ENCODE measurements around the gene ABCD2. TPM values are rescaled to one million over a fixed set of nuclear protein-coding genes. Genes with fewer than 3 reads are reported as not detected.

Gene ABCD2
- total and polyA plus RNA-seq, 2 donors (not counting 3 experiments of a cell fraction or from before 2014, with no cell fraction given) = not detected

GRCh38 chr12:39574378-39574777 lies 45.2 kb downstream of the ABCD2 start:
- no peak overlapping the region for H2AFZ ChIP-seq (ENCODE audit: low read depth, low read length)
- dilution Hi-C loops (cut with MboI; ENCODE audit: extremely low pct_ligation_motif_present, low sequenced_read_pairs) (no loop called here), intact Hi-C loops (cut with micrococcal nuclease) (no loop called here)
- no peak for DNase-seq (ENCODE audit: low read depth, low spot score)
- no peak for FAIRE-seq
- no peaks in the 10 kb centered on the region for H3K36me3 ChIP-seq (ENCODE audit: control insufficient read depth in 2 of 2, extremely low read depth in 1 of 2, insufficient read depth in 2 of 2, low read length in 2 of 2)
- no peaks in the 10 kb centered on the region for H3K27me3 ChIP-seq (ENCODE audit: control insufficient read depth in 2 of 2, insufficient read depth in 2 of 2, low read length in 2 of 2)
- ChIA-PET POLR2A (no interaction called here), CTCF (no interaction called here)
- H3K4me1 ChIP-seq (ENCODE audit: control insufficient read depth, extremely low read depth, insufficient read depth, low read length) = no peaks in the 10 kb centered on the region
- no peaks in the 10 kb centered on the region for H3K9me1 ChIP-seq (replicated peaks; ENCODE audit: control insufficient read depth, extremely low read depth, insufficient read depth, low read length)
- no peak overlapping the region for H3K9ac ChIP-seq (replicated peaks; ENCODE audit: extremely low read depth, insufficient read depth, low read length)
- H3K9me3 ChIP-seq (replicated peaks; ENCODE audit: control insufficient read depth, insufficient read depth, low read length) = no peaks in the 10 kb centered on the region
- no peaks in the 10 kb centered on the region for H4K20me1 ChIP-seq (replicated peaks; ENCODE audit: control insufficient read depth, extremely low read depth, insufficient read depth, low read length)
- no peak for TF ChIP-seq FOS (IDR thresholded peaks at IDR 0.05; ENCODE audit: borderline replicate concordance, insufficient read depth, low read length)
- no peak for TF ChIP-seq MYC (IDR thresholded peaks at IDR 0.05; ENCODE audit: low read depth, low read length)
- TF ChIP-seq, protein P1, sequence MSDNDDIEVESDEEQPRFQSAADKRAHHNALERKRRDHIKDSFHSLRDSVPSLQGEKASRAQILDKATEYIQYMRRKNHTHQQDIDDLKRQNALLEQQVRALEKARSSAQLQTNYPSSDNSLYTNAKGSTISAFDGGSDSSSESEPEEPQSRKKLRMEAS (IDR thresholded peaks at IDR 0.05; ENCODE audit: insufficient read depth, insufficient read length) = no peak
- TF ChIP-seq POLR2AphosphoS5 (IDR thresholded peaks at IDR 0.05; ENCODE audit: insufficient read depth, low read depth, low read length) = no peak
- TF ChIP-seq JUN (IDR thresholded peaks at IDR 0.05; ENCODE audit: borderline replicate concordance, insufficient read depth, insufficient read length, low read depth) = no peak
- TF ChIP-seq GATA2 (IDR thresholded peaks at IDR 0.05; ENCODE audit: insufficient read depth, insufficient read length, low read depth, low read length) = no peak
- TF ChIP-seq EZH2 (IDR thresholded peaks at IDR 0.05; ENCODE audit: borderline replicate concordance, low read depth, low read length, severe bottlenecking) = no peak
- H3K4me3 ChIP-seq (replicated peaks in 1 of 3; ENCODE audit: insufficient read depth in 1 of 3, low read depth in 1 of 3, low read length in 3 of 3) = no peak overlapping the region
- H3K4me2 ChIP-seq (ENCODE audit: insufficient read depth, low read length) = no peak overlapping the region
- H3K79me2 ChIP-seq (ENCODE audit: control insufficient read depth, insufficient read depth, low read length) = no peaks in the 10 kb centered on the region
- no TSS peak for BruUV-seq (replicated peaks)
- no peak overlapping the region for H3K27ac ChIP-seq (ENCODE audit: insufficient read depth, low read depth, low read length)

DNA sequence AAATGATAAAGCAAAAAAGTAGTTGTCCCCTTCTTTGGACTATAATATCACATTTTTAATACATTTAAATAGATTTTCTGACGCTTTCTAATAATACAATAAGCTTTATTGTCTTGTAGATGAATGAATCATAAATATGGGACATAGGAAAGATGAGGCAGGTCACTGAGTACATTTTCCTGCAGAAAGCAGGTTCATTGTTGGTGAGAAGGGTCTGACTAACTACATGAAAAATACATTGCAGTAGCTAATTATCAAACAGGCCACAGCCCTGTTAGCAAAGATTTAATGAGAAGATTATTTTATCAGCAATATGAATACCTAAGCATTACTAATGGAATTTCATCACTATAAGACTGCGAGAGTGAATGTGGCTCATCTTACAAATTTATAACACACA lies 45.6 kb downstream of the ABCD2 start:
- H3K9me3 ChIP-seq (replicated peaks; ENCODE audit: control insufficient read depth, insufficient read depth, low read length) = no peaks in the 10 kb centered on the region
- no peak for FAIRE-seq
- H2AFZ ChIP-seq (ENCODE audit: low read depth, low read length) = no peak overlapping the region
- no peaks in the 10 kb centered on the region for H3K79me2 ChIP-seq (ENCODE audit: control insufficient read depth, insufficient read depth, low read length)
- no peak overlapping the region for H3K27ac ChIP-seq (ENCODE audit: insufficient read depth, low read depth, low read length)
- intact Hi-C loops (cut with micrococcal nuclease) = no loop called here
- TF ChIP-seq GATA2 (IDR thresholded peaks at IDR 0.05; ENCODE audit: insufficient read depth, insufficient read length, low read depth, low read length) (no peak), EZH2 (IDR thresholded peaks at IDR 0.05; ENCODE audit: borderline replicate concordance, low read depth, low read length, severe bottlenecking) (no peak), POLR2AphosphoS5 (IDR thresholded peaks at IDR 0.05; ENCODE audit: insufficient read depth, low read depth, low read length) (no peak), POLR2A (IDR thresholded peaks at IDR 0.05; ENCODE audit: low read depth, low read length) (no peak), MYC (IDR thresholded peaks at IDR 0.05; ENCODE audit: low read depth, low read length) (no peak), FOS (IDR thresholded peaks at IDR 0.05; ENCODE audit: borderline replicate concordance, insufficient read depth, low read length) (no peak), JUN (IDR thresholded peaks at IDR 0.05; ENCODE audit: borderline replicate concordance, insufficient read depth, insufficient read length, low read depth) (no peak)
- TF ChIP-seq, protein P2, sequence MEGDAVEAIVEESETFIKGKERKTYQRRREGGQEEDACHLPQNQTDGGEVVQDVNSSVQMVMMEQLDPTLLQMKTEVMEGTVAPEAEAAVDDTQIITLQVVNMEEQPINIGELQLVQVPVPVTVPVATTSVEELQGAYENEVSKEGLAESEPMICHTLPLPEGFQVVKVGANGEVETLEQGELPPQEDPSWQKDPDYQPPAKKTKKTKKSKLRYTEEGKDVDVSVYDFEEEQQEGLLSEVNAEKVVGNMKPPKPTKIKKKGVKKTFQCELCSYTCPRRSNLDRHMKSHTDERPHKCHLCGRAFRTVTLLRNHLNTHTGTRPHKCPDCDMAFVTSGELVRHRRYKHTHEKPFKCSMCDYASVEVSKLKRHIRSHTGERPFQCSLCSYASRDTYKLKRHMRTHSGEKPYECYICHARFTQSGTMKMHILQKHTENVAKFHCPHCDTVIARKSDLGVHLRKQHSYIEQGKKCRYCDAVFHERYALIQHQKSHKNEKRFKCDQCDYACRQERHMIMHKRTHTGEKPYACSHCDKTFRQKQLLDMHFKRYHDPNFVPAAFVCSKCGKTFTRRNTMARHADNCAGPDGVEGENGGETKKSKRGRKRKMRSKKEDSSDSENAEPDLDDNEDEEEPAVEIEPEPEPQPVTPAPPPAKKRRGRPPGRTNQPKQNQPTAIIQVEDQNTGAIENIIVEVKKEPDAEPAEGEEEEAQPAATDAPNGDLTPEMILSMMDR (IDR thresholded peaks at IDR 0.05; ENCODE audit: extremely low read depth in 1 of 2, insufficient read depth in 1 of 2, low read depth in 1 of 2, low read length in 2 of 2) = no peak
- TF ChIP-seq, protein P1 (IDR thresholded peaks at IDR 0.05; ENCODE audit: insufficient read depth, insufficient read length) = no peak
- H3K4me2 ChIP-seq (ENCODE audit: insufficient read depth, low read length) = no peak overlapping the region
- H3K9ac ChIP-seq (replicated peaks; ENCODE audit: extremely low read depth, insufficient read depth, low read length) = no peak overlapping the region
- CTCF ChIA-PET = no interaction called here
- no peak for DNase-seq (ENCODE audit: low read depth, low spot score)
- H3K9me1 ChIP-seq (replicated peaks; ENCODE audit: control insufficient read depth, extremely low read depth, insufficient read depth, low read length) = no peaks in the 10 kb centered on the region
- no peaks in the 10 kb centered on the region for H3K27me3 ChIP-seq (ENCODE audit: control insufficient read depth in 2 of 2, insufficient read depth in 2 of 2, low read length in 2 of 2)
- no peaks in the 10 kb centered on the region for H3K4me1 ChIP-seq (ENCODE audit: control insufficient read depth, extremely low read depth, insufficient read depth, low read length)
- H3K4me3 ChIP-seq (replicated peaks in 1 of 3; ENCODE audit: insufficient read depth in 1 of 3, low read depth in 1 of 3, low read length in 3 of 3) = no peak overlapping the region
- dilution Hi-C loops (cut with MboI; ENCODE audit: extremely low pct_ligation_motif_present, low sequenced_read_pairs) = no loop called here
- H3K36me3 ChIP-seq (ENCODE audit: control insufficient read depth in 2 of 2, extremely low read depth in 1 of 2, insufficient read depth in 2 of 2, low read length in 2 of 2) = no peaks in the 10 kb centered on the region
- BruUV-seq (replicated peaks) = no TSS peak
- H4K20me1 ChIP-seq (replicated peaks; ENCODE audit: control insufficient read depth, extremely low read depth, insufficient read depth, low read length) = no peaks in the 10 kb centered on the region
- POLR2A ChIA-PET = no interaction called here
